CD8-positive, alpha-beta memory T cell (primary cell): ENCODE data around the gene PALLD. TPM values are rescaled to one million over a fixed set of nuclear protein-coding genes. Genes with fewer than 3 reads are reported as not detected.

ENCODE experiments used
- CTCF ChIA-PET: fragments of 350-600 bp; sonication (Branson Sonifier 250); formaldehyde crosslinking; loops from one replicate; lab custom pipeline; 2021; ENCODE audit warnings: antibody characterized with exemption; lab: Charles Lee
- POLR2A ChIA-PET: fragments of 350-600 bp; sonication (Branson Sonifier 250); formaldehyde crosslinking; loops from one replicate; lab custom pipeline; 2021; ENCODE audit warnings: antibody characterized with exemption; lab: Charles Lee
- DNase-seq, 5 donors: peaks; one replicate each; pipeline versions ENCODE4 v3.0.0 to v3.0.0-alpha.2; 2020 to 2022; ENCODE audit warnings: mixed read lengths in 1 of 5
- H3K27ac ChIP-seq: one replicate; pipeline ENCODE4 v1.7.0; 2013; ENCODE audit warnings: low read depth, mild to moderate bottlenecking, low read length, moderate library complexity
- H3K27me3 ChIP-seq: 2 replicates; pipeline ENCODE4 v1.7.0; 2013; ENCODE audit warnings: low read length, mild to moderate bottlenecking; ENCODE audit not compliant: insufficient read depth, poor library complexity, severe bottlenecking
- H3K36me3 ChIP-seq: 2 replicates; pipeline ENCODE4 v1.7.0; 2013; ENCODE audit warnings: mild to moderate bottlenecking, low read length, moderate library complexity; ENCODE audit not compliant: insufficient read depth
- H3K4me1 ChIP-seq: 2 replicates; pipeline ENCODE4 v1.7.0; 2013; ENCODE audit warnings: mild to moderate bottlenecking, low read length, moderate library complexity; ENCODE audit not compliant: insufficient read depth
- H3K4me3 ChIP-seq: 2 replicates; pipeline ENCODE4 v1.7.0; 2013; ENCODE audit warnings: mild to moderate bottlenecking, low read length
- H3K9me3 ChIP-seq: 2 replicates; pipeline ENCODE4 v1.7.0; 2013; ENCODE audit warnings: mild to moderate bottlenecking, low read length
- H3K27ac Mint-ChIP-seq, 8 donors: one replicate each; pipeline ENCODE4 v1.8.0; 2020 to 2021; ENCODE audit warnings: mixed read lengths in 8 of 8, mild to moderate bottlenecking in 6 of 8, inconsistent platforms in 3 of 8, moderate library complexity in 3 of 8
- H3K27me3 Mint-ChIP-seq, 2 donors: one replicate each; pipeline ENCODE4 v1.8.0; 2020 to 2021; ENCODE audit warnings: mixed read lengths in 2 of 2, mild to moderate bottlenecking in 1 of 2, moderate library complexity in 1 of 2
- H3K36me3 Mint-ChIP-seq, 3 donors: one replicate each; pipeline ENCODE4 v1.8.0; 2020 to 2021; ENCODE audit warnings: mixed read lengths in 3 of 3, inconsistent platforms in 1 of 3, mild to moderate bottlenecking in 1 of 3
- H3K4me1 Mint-ChIP-seq, 3 donors: one replicate each; pipeline ENCODE4 v1.8.0; 2020 to 2021; ENCODE audit warnings: mixed read lengths in 3 of 3, inconsistent platforms in 1 of 3, mild to moderate bottlenecking in 1 of 3
- H3K4me3 Mint-ChIP-seq, 7 donors: one replicate each; pipeline ENCODE4 v1.8.0; 2020 to 2021; ENCODE audit warnings: mixed read lengths in 7 of 7, mild to moderate bottlenecking in 6 of 7, moderate library complexity in 4 of 7, inconsistent platforms in 2 of 7
- H3K9me3 Mint-ChIP-seq, 5 donors: one replicate each; pipeline ENCODE4 v1.8.0; 2020 to 2022; ENCODE audit warnings: mixed read lengths in 5 of 5, mild to moderate bottlenecking in 3 of 5, moderate library complexity in 2 of 5, inconsistent platforms in 1 of 5
- polyA plus RNA-seq: library from polyadenylated mRNA; unstranded; fragments of 300-500 nt; fragmentation: Illumina TruSeq; gene quantifications from one replicate; pipeline ENCODE4 v1.2.3, GENCODE V29; 2021
- total RNA-seq, 2 experiments: library from RNA; stranded (reverse); gene quantifications; one replicate each; pipeline ENCODE4 v1.2.3, GENCODE V29; 2021

The PALLD gene
- total and polyA plus RNA-seq, 3 experiments from 2014 or later = 0.35 to 0.97 (median 0.47) TPM

- peaks cover 9% of the 10 kb centered on the region for H3K9me3 ChIP-seq
- H3K4me3 Mint-ChIP-seq = no peak overlapping the region
- H3K4me1 Mint-ChIP-seq = no peaks in the 10 kb centered on the region
- ChIA-PET CTCF (no interaction called here), POLR2A (no interaction called here)
- DNase-seq = no peak
- no peaks in the 10 kb centered on the region for H3K4me1 ChIP-seq
- H3K27ac Mint-ChIP-seq = no peak overlapping the region
- H3K27me3 ChIP-seq = no peaks in the 10 kb centered on the region
- peaks cover 13% of the 10 kb centered on the region for H3K36me3 ChIP-seq
- H3K27ac ChIP-seq = no peak overlapping the region
- no peaks in the 10 kb centered on the region for H3K27me3 Mint-ChIP-seq
- H3K4me3 ChIP-seq = no peak overlapping the region
- peaks cover 16 to 66% (median 40%) of the 10 kb centered on the region in 5 donors for H3K9me3 Mint-ChIP-seq
- H3K36me3 Mint-ChIP-seq = peaks cover 3 to 7% (median 5%) of the 10 kb centered on the region in 3 donors
Observed at GRCh38 chr4:168972596-168972995, 475.7 kb downstream of the PALLD start.

Other genes starting within 250 kb of the PALLD start
- gene DDX60, start 178.3 kb upstream of the PALLD start, total RNA-seq = 1 to 10 TPM; 4.9 to 6.3 TPM
- gene DDX60, start 178.3 kb upstream of the PALLD start, polyA plus RNA-seq = 26.7 TPM
- gene DDX60L, start 16.6 kb upstream of the PALLD start, total RNA-seq = 1 to 10 TPM; 5.0 to 8.1 TPM
- 19.0 TPM for gene DDX60L, start 16.6 kb upstream of the PALLD start, polyA plus RNA-seq